GM19240 (cell line): Measurements from ENCODE around the gene AUTS2.

Experiments used
- DNase-seq: peaks from one replicate; pipeline ENCODE4 v3.0.0; 2011; ENCODE audit warnings: low spot score; ENCODE audit not compliant: insufficient read length

AUTS2 gene

DNA sequence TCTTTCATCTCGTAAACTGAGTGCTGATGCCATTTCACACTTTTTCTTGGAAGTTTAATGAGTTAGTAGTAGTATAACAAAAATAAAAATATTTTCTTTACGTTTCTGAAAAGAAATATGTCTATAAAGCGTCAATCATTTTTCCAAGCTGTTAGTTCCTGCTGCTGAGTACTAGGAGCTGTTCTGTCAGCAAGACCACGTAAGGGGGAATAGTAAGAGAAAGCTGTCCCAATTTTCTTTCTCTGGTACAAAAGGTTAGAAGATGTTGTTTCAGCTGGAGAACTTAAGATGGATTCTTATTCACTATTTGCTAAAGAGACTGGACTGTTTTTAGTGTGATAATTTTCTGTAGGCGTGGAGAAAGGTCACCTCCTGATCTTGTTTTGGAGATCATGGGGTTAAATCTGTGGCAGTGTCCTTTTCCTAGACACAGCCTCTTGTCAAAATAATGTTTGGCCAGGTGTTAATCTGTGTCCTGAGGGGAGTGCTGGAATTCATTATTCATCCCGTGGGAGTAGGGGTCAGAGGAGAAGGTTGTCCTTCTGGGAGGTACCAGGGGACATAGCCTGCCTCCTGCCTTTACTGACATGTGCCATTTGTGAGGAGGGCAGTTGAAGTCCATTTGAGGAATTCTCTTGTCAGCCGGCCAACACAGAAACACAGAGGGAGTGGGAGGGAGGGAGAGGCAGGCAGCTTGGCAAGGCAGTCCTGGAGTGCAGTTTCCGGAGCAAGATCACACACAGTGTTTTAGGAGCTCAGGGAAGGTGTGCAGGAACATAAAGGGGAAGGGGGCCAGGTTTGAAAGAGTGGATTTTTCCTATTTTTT is 368.7 kb downstream of the AUTS2 start:
- DNase-seq, result no peak

DNA sequence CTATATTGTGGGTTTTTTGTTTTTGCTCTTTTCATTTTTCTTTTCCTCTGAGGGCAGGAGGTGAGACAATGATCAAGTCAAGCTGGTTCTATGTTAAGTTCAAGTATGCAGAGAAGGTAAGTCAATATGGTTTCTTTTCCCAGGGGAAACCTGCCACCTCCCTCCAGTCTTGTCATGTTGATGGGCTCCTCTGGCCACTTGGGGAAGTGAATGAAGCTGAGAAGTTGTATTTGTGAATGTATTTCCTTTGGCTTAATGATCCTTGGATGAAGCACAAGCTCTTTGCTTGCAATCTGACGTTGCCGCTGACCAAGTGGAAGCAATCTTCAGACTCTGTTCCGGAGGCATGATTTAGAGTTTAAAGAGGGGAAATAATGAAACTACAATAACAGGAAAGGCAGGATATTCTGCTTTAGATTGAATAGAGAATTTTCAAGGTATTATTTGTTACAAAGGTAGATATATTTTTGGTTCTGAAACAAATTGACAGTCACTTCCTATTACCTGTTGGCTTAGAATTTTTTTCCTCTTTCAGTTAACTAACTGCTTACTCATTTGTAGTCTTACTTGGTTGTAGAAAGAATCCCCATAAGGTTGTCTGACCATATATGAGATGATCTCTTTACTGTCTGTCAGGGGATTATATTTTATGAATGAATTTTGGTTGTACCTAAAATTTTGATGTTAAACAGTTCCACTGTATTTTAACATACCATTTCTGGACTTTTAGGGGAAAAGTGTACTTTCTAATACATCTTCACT is 369.6 kb downstream of the AUTS2 start:
- no peak for DNase-seq

DNA sequence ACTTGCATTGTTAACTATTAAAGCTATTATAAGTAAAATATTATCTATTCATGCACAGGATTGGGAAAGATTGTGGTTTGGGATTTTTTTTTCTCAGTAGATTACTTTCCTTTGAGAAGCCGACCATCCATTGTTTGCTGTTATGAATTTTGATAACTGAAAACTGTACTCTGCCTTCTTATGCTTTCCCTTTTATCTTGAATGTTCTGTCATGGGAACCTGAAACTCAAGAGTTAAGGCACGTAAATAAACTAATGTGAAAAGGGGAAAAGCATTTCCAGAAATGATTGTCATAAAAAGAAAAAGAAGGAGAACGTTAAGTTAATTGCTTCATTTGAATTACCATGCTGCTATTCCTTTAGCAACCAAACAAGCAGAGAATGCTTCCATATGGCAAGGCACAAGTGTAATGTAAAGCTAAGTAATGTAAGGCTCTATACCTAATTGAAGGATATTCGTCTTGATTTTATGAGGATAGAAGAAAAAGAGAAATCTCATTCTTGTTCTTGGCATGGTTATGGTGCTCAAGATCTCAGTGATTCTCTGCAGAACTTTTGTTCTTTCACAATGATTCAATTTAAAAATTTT is 370.8 kb downstream of the AUTS2 start:
- DNase-seq, result no peak

DNA sequence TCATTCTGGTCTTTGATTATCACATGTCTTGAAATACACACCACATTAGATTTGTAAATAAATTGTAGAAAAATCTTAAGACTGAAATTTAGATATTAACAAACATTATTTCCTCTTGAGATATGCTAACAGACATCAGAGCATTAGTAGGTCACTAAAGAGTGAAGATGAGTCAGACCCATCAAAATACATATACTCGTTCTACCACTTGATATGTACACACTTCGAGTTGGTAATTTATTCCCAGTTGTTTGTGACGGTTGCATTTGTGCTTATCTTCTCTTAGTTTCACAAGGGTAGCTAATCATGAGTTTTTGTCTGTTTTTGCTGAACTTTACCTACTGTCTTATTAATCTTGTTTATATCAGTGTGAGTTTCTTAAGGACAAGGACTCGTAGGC is 383.4 kb downstream of the AUTS2 start:
- DNase-seq, result no peak

DNA sequence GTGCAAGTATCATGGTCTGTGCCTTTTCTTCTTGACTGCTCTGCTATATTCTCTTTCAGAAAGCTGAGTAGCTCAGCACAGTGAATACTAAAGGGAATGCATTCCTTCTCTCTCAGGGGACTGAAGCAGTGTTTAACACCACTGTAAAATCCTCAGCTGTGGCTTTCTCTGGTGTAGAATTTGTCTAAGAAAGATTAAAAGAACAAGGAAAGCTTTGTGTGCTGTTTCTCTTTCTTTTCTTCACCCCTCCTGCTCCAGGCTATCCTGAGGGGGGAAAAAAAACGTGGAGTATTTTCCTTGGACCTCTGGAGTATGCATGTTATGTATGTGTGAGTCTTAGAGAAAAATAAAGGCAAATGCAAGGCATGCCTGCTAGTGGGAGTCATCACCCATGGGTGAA is 383.9 kb downstream of the AUTS2 start:
- DNase-seq, result no peak

DNA sequence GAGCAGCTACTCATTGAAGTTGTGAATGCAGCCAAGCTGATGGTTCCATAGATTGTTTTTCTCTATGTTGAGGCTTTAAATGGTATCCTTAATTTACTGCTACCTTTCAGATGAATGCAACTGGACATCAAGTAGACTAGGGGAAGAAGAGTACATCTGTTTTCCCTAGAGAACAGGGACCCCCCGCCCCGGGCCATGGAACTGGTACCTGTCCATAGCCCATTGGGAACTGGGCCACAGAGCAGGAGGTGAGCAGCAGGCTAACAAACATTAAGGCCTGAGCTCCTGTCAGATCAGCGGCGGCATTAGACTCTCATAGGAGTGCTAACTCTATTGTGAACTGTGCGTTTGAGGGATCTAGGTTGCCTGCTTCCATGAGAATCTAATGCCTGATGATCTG is 391.3 kb downstream of the AUTS2 start:
- DNase-seq, result no peak

DNA sequence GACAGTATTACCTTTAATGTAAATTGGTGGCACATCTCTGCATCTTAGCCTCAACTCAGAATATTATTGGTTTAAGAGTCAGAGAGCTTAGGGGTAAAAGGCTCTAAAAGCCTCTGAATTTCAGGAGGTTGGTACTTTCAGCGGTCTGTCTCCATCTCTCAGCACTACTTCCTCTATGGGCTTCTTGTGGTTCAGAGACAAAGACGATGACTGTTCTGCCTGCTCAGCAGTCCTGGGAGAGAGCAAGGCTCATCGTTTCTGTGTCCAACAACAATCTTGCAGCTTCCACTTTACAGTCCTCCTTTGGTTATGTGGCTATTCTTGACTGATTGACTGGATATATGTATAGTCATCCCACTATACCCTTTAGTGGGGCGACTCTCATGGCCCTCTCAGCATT is 394.7 kb downstream of the AUTS2 start:
- no peak for DNase-seq

DNA sequence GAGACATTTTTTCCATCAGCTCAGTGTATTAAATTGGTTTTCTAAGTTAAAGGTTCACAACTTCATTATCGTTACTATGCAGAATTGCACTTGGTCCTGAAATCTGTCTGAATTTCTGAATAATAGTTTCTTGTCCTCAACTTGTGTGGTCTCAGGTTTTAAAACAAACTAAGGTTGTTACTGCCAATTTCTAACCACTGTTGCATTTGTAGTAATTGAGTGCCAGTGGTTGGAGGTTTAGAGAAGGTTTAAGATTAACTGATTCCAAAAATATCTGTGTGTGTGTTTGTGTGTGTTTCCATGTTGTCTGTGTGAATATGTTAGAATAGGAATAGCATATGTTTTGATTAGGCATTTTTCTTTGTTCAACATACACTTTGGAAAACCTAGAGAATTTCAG is 395.9 kb downstream of the AUTS2 start:
- no peak for DNase-seq

DNA sequence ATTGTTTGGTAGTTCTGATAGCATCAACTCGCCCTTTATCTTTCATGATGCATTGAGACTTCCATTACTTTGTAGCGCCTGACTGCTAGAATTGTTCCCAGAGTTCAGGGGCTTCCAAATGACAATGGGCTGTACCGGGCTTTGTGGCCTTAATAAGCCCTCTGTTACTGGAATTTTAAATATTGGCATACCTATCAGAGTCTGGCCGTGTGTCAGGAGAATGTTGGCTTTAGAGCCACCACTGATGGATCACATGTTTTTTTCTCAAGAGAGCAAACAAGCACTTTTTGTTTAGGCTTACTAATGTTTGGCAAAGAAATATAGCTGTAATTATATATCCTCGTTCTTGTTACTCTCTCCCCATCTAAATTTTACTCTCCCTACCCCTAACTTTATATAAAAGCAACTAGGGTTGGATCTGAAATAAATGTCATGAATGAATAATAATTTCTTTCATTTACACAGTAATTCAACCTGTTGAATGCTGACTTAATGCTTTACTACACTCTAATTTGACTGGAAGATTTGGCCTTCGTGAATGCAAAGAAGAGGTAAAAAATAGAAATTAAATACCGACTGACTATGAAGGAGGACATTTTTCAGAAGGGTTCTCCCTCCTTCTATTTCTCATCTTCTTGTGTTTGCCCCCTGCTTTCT is 396.7 kb downstream of the AUTS2 start:
- no peak for DNase-seq

DNA sequence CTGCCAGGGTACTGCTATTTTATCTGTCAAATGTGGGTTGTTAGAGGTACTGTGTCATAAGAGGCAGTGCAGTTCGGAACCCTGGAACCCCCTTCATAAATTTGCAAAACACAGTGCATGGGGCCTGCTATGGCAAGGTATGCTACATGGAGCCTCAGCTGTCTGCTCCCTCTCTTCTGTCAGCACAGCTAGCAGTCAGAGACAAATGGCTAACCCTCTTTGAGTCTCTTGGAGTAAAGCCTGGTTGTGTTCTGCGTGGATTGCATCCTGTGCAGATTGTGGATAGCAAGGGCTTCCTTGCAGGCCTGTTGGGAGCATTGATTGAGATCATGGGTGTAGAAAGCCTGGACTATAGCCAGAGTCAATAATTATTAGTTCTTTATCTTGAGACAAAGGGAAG is 397.8 kb downstream of the AUTS2 start:
- DNase-seq, result no peak

DNA sequence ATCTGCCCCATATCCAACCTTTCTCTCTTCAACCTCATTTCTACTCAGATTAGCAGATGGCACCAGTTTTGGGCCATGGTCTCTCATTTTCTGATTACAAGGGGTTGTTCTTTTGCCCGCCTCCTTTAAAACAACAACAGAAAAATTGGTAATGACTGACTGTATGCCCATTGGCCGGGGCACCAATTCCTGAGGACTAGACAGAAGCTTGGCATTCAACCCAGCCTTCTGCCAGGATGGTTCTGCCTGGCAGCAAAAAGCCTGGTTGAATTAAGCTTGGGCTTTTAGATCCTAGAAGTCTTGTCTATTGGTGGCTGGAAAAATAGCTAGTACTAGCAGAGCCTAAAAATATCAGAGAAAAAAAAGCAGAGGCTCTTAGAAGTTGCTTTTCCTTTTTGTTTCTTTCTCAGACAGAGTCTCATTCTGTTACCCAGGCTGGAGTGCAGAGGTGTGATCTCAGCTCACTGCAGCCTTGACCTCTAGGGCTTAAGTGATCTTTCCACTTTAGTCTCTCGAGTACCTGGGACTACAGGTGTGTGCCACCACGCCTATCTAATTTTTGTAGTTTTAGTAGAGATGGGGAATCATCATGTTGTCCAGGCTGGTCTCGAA is 402.6 kb downstream of the AUTS2 start:
- DNase-seq, result no peak

DNA sequence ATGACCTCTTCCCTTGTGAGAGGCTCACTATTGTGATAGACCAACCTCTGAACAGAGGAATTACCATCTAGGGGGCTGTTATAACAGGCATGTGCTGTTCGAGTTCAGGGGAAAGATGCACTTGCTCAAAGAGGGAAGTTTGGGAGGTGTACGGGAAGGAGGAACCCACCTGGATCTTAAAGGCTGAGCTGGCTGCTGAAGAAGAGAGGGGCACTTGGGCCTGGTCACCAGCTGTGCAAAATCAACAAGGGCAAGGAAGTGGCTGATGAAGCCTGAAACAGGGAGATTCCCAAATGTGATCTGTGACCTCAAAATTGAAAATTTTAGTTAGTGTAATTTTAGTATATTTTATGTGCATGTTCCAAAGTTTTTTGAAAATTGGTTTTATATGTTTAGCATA is 407.2 kb downstream of the AUTS2 start:
- no peak for DNase-seq

DNA sequence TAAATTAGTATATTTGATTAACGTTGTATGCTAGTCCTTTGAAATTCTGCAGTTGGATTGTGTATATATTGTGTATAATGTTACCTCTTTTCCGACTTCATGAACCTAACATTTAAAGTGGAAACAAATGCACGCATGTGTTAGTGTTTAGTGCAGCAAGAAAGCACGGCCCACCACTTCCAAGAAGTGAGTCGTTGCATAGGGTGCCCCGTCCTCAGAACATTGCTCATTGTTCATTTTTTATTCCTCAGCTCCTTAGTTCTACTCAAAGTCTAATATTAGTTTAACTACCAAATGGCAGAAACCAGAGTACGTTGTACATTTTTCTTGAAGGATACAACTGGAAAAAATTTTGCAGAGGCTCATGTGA is 407.6 kb downstream of the AUTS2 start:
- no peak for DNase-seq

DNA sequence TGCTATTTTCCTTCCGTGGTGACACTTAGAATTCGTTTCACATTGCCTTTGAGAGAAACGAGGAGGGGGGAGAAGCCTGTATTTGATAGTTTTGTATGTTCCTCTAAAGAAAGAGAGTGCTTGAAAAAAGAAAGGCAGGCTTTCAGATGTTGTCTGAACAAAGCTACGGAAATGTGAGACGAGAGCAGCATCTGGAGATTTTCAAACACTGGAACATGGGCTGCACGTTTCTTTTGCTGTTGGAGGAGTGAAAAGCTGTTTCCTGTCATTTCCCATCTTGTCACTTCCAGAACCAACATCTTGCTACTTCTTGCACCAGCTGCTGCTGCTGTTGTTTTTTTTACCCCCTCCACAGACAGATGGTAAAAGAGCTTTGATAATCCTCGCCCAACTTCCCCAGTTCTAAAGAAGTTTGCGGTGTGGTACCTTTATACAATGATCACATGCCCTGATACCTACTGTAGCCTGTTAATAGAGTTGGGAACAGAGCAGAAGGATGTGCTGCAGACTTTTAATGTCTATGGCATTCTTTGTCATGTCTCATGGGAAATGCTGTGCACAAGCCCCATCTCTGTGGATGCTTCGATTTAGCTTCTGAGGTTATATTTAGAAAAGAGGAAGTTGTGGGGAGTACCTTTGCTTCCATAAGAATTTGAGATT is 408.1 kb downstream of the AUTS2 start:
- DNase-seq, result no peak

DNA sequence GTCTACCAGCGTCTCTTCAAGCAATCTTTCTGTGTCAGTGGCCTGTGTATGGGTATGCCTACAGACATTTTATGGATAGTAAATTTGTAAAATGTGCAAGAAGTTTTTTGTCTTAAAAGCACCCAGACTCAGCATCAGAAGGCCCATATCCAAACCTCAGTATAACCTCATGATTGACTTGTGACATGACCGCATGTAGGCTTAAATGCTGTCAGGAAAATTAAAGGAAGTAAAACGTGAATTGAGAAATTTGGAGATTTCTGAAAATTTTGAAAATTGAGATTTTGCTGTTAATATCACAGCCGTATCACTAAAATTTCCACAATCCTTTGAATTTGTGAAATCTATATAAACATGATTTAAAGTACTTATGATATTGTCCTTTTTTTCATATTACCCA is 410.2 kb downstream of the AUTS2 start:
- DNase-seq, result no peak

DNA sequence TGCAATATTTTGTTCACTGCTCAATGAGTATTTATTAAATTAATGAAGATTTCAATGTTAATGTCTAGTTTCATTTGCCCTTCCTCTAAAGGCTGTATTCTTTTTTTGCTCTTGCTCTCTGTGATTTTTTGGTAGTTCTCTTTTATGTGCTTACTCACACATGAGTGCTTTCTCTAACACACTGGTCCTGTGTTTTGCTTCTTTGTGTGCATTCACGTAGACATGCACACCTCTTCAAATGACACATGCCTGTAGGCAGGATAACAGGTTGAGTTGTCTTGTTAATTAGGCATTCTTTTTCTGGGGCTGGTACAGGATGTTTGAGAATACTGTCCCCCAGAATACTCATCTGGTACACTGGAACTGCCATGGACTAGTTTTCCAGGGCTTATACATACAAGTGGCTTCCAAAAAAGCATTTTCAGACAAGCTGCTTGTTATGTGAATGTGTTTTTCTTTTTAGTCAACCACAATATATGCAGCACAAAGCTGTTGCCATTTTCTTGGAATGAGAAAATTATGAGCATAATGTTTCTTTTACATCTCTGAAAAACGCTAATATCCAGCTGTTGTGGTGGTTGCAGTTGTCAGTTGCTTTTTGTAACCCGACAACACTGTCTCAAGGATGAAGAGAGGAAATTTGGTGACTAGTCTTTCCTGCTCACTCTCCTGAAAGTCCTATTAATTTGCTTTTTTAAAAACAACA is 416.4 kb downstream of the AUTS2 start:
- no peak for DNase-seq

DNA sequence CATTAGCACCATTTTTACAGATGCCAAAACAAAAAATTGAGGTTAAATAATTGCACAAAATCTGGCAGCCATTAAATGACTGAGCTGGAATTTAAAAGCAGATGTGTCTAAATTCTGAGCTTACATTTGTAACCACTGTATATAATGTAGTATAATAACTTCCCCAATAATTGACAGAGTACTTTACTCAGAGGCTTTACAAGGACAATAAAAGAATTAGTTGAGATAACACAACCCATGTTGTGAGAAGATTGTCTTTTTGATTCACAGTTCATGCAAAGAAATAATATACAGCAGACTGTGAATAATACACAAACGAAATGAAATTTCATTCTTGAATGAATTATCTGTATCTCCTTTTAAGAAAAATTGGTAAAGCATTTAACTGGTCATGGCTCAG is 417.1 kb downstream of the AUTS2 start:
- DNase-seq, result no peak

DNA sequence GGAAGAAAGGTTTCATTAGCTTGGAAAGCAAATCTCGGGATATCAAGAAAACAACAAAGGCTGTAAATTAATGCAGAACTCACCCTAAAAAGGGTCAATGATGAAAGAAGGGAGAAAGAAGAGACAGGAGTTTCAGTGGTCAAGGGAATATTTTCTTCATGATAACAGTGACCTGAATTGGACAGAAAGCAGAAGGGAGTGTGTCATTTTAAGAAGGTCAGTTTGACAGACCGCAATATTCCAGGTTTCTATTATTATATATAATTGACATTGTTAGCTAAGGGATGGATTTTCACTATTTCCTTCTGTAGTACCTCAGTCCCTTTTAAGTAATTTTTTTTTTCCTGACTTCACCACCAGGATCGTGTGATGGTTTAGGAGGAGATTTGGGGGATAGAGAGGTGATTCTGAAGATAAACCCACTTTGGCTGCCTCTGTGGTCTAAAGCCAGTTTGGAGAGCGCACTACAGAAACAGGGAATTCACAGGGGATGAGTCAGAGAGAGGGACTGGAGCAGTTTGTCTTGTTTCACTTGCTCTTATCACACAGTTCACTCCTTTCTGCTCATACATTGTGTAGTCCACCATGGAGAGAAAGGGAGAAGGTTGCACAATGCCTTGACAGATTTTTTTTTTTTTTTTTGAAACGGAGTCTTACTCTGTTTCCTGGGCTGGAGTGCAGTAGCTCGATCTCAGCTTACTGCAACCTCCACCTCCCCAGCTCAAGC is 417.9 kb downstream of the AUTS2 start:
- no peak for DNase-seq

DNA sequence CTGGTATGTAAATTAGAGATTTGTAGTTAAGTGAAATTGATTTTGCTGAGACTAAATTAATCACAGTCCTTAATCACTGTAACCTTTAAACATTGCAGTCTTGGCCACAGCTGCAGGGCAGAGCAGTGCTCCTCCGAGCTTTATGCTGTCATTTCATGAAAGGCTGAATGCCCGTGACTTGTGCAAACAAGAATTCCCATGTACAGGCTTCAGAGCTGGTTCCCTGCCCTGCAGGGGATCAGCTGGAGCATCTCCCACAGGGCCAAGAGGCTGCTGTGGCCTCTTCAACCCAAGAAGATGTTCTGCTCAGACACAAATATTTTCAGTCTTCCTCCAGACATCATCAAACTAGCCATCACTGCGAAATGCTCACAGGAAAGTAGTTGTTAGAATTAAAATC is 419.1 kb downstream of the AUTS2 start:
- no peak for DNase-seq

DNA sequence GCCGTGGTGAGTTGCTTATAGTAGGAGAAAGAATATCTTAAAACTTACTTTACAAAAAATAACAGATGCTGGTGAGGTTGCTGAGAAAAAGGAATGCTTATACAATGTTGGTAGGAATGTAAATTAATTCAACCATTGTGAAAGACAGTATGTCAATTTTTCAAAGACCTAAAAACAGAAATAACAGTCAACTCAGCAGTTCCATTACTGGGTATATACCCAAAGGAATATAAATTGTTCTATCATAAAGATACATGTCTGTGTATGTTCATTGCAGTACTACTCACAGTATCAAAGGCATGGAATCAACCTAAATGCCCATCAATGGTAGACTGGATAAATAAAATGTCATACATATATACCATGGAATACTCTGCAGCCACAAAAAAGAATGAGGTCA is 420.4 kb downstream of the AUTS2 start:
- no peak for DNase-seq
